GM12892 (cell line): ENCODE data around the gene GJB5. TPM values are rescaled to one million over a fixed set of nuclear protein-coding genes. Genes with fewer than 3 reads are reported as not detected.

ENCODE experiments used
- DNase-seq: peaks from one replicate; pipeline ENCODE4 v3.0.0; 2011; ENCODE audit not compliant: insufficient read length
- FAIRE-seq: peaks from 2 replicates; lab custom pipeline; 2011; peaks lifted over from hg19 to GRCh38; lab: Jason Lieb, UNC
- POLR2A ChIP-seq: IDR thresholded peaks from 2 replicates; pipeline ENCODE4 v1.6.1; 2011; ENCODE audit warnings: low read depth, low read length, control low read depth
- POLR2AphosphoS5 ChIP-seq: IDR thresholded peaks from 2 replicates; pipeline ENCODE4 v1.6.1; 2011; ENCODE audit warnings: low read depth, low read length, control low read depth
- TAF1 ChIP-seq: IDR thresholded peaks from 2 replicates; pipeline ENCODE4 v1.6.1; 2011; ENCODE audit warnings: low read depth, mild to moderate bottlenecking, control low read depth, low read length, borderline replicate concordance
- polyA plus RNA-seq: library from polyadenylated mRNA; unstranded; fragments of >200 nt; gene quantifications from one replicate; pipeline ENCODE4 v1.2.1, GENCODE V29; 2012; ENCODE audit warnings: missing spikeins, inconsistent platforms; ENCODE audit not compliant: missing spikeins

Gene GJB5
- polyA plus RNA-seq = not detected

- DNase-seq (no peak), FAIRE-seq (no peak)
- TF ChIP-seq POLR2AphosphoS5 (no peak), TAF1 (no peak), POLR2A (no peak)
Measured at GRCh38 chr1:34754964-34755637, at the start of gene GJB5. TSS of gene GJB5 (plus strand) at chr1:34755047. CDS start at chr1:34757331, 2,284 bp downstream.

- TF ChIP-seq TAF1 = no peak
- no peak for TF ChIP-seq POLR2A
- no peak for TF ChIP-seq POLR2AphosphoS5
- DNase-seq (no peak), FAIRE-seq (no peak)
Measured at GRCh38 chr1:34705077-34705476, 49.8 kb upstream of the GJB5 start.

- no peak for FAIRE-seq
- no peak for DNase-seq
- no peak for TF ChIP-seq POLR2AphosphoS5
- TF ChIP-seq POLR2A = no peak
- TF ChIP-seq TAF1 = no peak
Measured at GRCh38 chr1:34708106-34708505, 46.7 kb upstream of the GJB5 start.

- DNase-seq (no peak), FAIRE-seq (no peak)
- TF ChIP-seq POLR2AphosphoS5 (no peak), TAF1 (no peak), POLR2A (no peak)
Measured at GRCh38 chr1:34709547-34709946, 45.3 kb upstream of the GJB5 start.

- TF ChIP-seq TAF1 (no peak), POLR2AphosphoS5 (no peak), POLR2A (no peak)
- DNase-seq (no peak), FAIRE-seq (no peak)
Measured at GRCh38 chr1:34710812-34711211, 44.0 kb upstream of the GJB5 start.

GRCh38 chr1:34711485-34711884 is 43.4 kb upstream of the GJB5 start:
- no peak for FAIRE-seq
- DNase-seq = no peak
- no peak for TF ChIP-seq POLR2AphosphoS5
- TF ChIP-seq TAF1 = no peak
- TF ChIP-seq POLR2A = no peak

- FAIRE-seq = no peak
- DNase-seq = no peak
- TF ChIP-seq POLR2A (no peak), TAF1 (no peak), POLR2AphosphoS5 (no peak)
Measured at GRCh38 chr1:34712007-34712688, 42.7 kb upstream of the GJB5 start.

GRCh38 chr1:34713443-34713842 is 41.4 kb upstream of the GJB5 start:
- FAIRE-seq (no peak), DNase-seq (no peak)

GRCh38 chr1:34714386-34714785 is 40.5 kb upstream of the GJB5 start:
- TF ChIP-seq POLR2AphosphoS5 = no peak
- TF ChIP-seq POLR2A = no peak
- FAIRE-seq (no peak), DNase-seq (no peak)

More at GRCh38 chr1:34713443-34713842, 41.4 kb upstream of the GJB5 start:
- TF ChIP-seq POLR2AphosphoS5 = no peak
- no peak for TF ChIP-seq TAF1
- no peak for TF ChIP-seq POLR2A

- FAIRE-seq (no peak), DNase-seq (no peak)
- TF ChIP-seq POLR2A = no peak
Measured at GRCh38 chr1:34715139-34715538, 39.7 kb upstream of the GJB5 start.

GRCh38 chr1:34721241-34721640 is 33.6 kb upstream of the GJB5 start:
- no peak for DNase-seq
- no peak for TF ChIP-seq POLR2AphosphoS5
- no peak for TF ChIP-seq POLR2A
- no peak for TF ChIP-seq TAF1
- no peak for FAIRE-seq
